GM12878 (cell line): Measurements from ENCODE around the gene TLR5. TPM values are rescaled to one million over a fixed set of nuclear protein-coding genes. Genes with fewer than 3 reads are reported as not detected.

ENCODE experiments used
- ASH2L ChIP-seq: fragments of 300-600, 200-600 bp; sonication (generic); IDR thresholded peaks from 2 replicates; pipeline ENCODE4 v1.6.1; 2017; ENCODE audit warnings: low read depth, mild to moderate bottlenecking, borderline replicate concordance
- CUX1 ChIP-seq: IDR thresholded peaks from 2 replicates; pipeline ENCODE4 v1.6.1; 2012; ENCODE audit warnings: improper control_type of control experiment, low read depth, low read length; ENCODE audit not compliant: insufficient replicate concordance
- EP300 ChIP-seq, 2 experiments: fragments of 150-350 bp in 1 of 2; IDR thresholded peaks; 2 replicates each; pipeline ENCODE4 v1.6.1; 2011 to 2012; ENCODE audit warnings: low read depth in 2 of 2, low read length in 2 of 2, borderline replicate concordance in 1 of 2, improper control_type of control experiment in 1 of 2, inconsistent platforms in 1 of 2; ENCODE audit not compliant: control insufficient read depth in 1 of 2
- ESRRA ChIP-seq: IDR thresholded peaks from 2 replicates; pipeline ENCODE4 v1.6.1; 2012; ENCODE audit warnings: mild to moderate bottlenecking, low read length, improper control_type of control experiment
- EZH2 ChIP-seq: IDR thresholded peaks from 2 replicates; pipeline ENCODE4 v1.6.1; 2012; ENCODE audit warnings: low read depth, mild to moderate bottlenecking, control low read depth, inconsistent platforms, low read length, borderline replicate concordance; ENCODE audit not compliant: control insufficient read depth
- JUNB ChIP-seq: IDR thresholded peaks from 2 replicates; pipeline ENCODE4 v1.6.1; 2016; ENCODE audit warnings: antibody characterized with exemption, mild to moderate bottlenecking
- STAT1 ChIP-seq: fragments of 450-650 bp; conservative IDR thresholded peaks from 2 replicates; pipeline ENCODE4 v1.6.1; 2014; ENCODE audit warnings: antibody characterized with exemption, mild to moderate bottlenecking
- TCF7 ChIP-seq: IDR thresholded peaks from 2 replicates; pipeline ENCODE4 v1.6.1; 2014; ENCODE audit warnings: antibody characterized with exemption, borderline replicate concordance
- YBX1 ChIP-seq: fragments of 450-650 bp; IDR thresholded peaks from 2 replicates; pipeline ENCODE4 v1.6.1; 2016; ENCODE audit warnings: antibody characterized with exemption
- polyA plus RNA-seq, 11 experiments: library from polyadenylated mRNA; depleted of rRNA in 4 of 11; unstranded in 6 of 11; stranded (reverse) in 5 of 11; fragments of >200 nt; fragmentation: Nextera tagmentation in 4 of 11; fragmentation: Illumina TruSeq in 1 of 11; extraction: Ambion mirVana in 4 of 11; extraction: Trizol in 1 of 11; gene quantifications; 1 replicate in 1 of 11; 2 replicates in 10 of 11; pipeline versions ENCODE4 v1.2.1 to v1.2.3, GENCODE V29; 2011 to 2016; ENCODE audit warnings: inconsistent platforms in 2 of 11, missing spikeins in 2 of 11, low read depth in 1 of 11
- total RNA-seq, 4 experiments: library from RNA; depleted of rRNA in 3 of 4; stranded (reverse); fragments of >200 nt in 3 of 4; fragmentation: Illumina TruSeq in 1 of 4; extraction: Trizol in 1 of 4; gene quantifications; 2 replicates each; pipeline versions ENCODE4 v1.2.1 to v1.2.3, GENCODE V29; 2013 to 2021

Gene TLR5
- total and polyA plus RNA-seq, 10 of the 15 experiments (the other 5 are each of a cell fraction or from before 2014, with no cell fraction given), result 0.34 to 5.3 (median 0.79) TPM

- TF ChIP-seq CUX1 (peak; percentile 84), ASH2L (no peak), TCF7 (peak; percentile 75), JUNB (peak; percentile 85), STAT1 (no peak), EZH2 (no peak), YBX1 (no peak), ESRRA (no peak), EP300 (IDR thresholded peaks at IDR 0.05; ENCODE audit: borderline replicate concordance in 1 of 2, control insufficient read depth in 1 of 2, low read depth in 2 of 2, low read length in 2 of 2) (peak; percentile 77 to 91; a peak in 3 of 4 replicates)
- TF ChIP-seq, all 136 proteins: peak for 46
Observed at GRCh38 chr1:223189903-223190724, 47.1 kb upstream of the TLR5 start (continued).
